ENCODE results near the gene CREB3L2.

- TF ChIP-seq POLR2A (IDR thresholded peaks at IDR 0.05), result no peak
- TF ChIP-seq CTCF (IDR thresholded peaks at IDR 0.05), result no peak
- no peak for TF ChIP-seq POLR2AphosphoS5 (IDR thresholded peaks at IDR 0.05)
- no peak for TF ChIP-seq EP300 (IDR thresholded peaks at IDR 0.05; ENCODE audit: low read depth)
These were observed 923 bp upstream of the CREB3L2 start for GRCh38 chr7:138002828-138003189.
